ENCODE measurements around the gene CACNA1E.

The CACNA1E gene

GRCh38 chr1:181548497-181548896 is 65.2 kb downstream of the CACNA1E start:
- Mint-ChIP-seq H3K4me3 (no peak overlapping the region), H3K27ac (peak overlapping the region in 1 of 3 experiments; percentile 43), H3K36me3 (ENCODE audit: low read depth) (no peaks in the 10 kb centered on the region), H3K9me3 (no peaks in the 10 kb centered on the region), H3K27me3 (ENCODE audit: low read depth) (peaks cover 24% of the 10 kb centered on the region), H3K4me1 (peaks cover 55% of the 10 kb centered on the region)
- no peak for TF ChIP-seq CTCF (IDR thresholded peaks at IDR 0.05; ENCODE audit: unreplicated experiment in 3 of 3)

- Mint-ChIP-seq H3K4me3 (no peak overlapping the region), H3K27ac (peak overlapping the region in 1 of 3 experiments; percentile 45), H3K4me1 (peaks cover 40% of the 10 kb centered on the region), H3K27me3 (ENCODE audit: low read depth) (peaks cover 18% of the 10 kb centered on the region), H3K36me3 (ENCODE audit: low read depth) (no peaks in the 10 kb centered on the region), H3K9me3 (no peaks in the 10 kb centered on the region)
- no peak for TF ChIP-seq CTCF (IDR thresholded peaks at IDR 0.05; ENCODE audit: unreplicated experiment in 3 of 3)
These were observed 67.9 kb downstream of the CACNA1E start for GRCh38 chr1:181551249-181551648.

GRCh38 chr1:181551754-181552153 is 68.4 kb downstream of the CACNA1E start:
- H3K27ac Mint-ChIP-seq, result no peak overlapping the region
- peaks cover 35% of the 10 kb centered on the region for H3K4me1 Mint-ChIP-seq
- H3K36me3 Mint-ChIP-seq (ENCODE audit: low read depth), result no peaks in the 10 kb centered on the region
- no peaks in the 10 kb centered on the region for H3K9me3 Mint-ChIP-seq
- H3K4me3 Mint-ChIP-seq, result no peak overlapping the region
- H3K27me3 Mint-ChIP-seq (ENCODE audit: low read depth), result peaks cover 15% of the 10 kb centered on the region
- no peak for TF ChIP-seq CTCF (IDR thresholded peaks at IDR 0.05; ENCODE audit: unreplicated experiment in 3 of 3)

- no peaks in the 10 kb centered on the region for H3K9me3 Mint-ChIP-seq
- H3K36me3 Mint-ChIP-seq (ENCODE audit: low read depth), result no peaks in the 10 kb centered on the region
- no peak for TF ChIP-seq CTCF (IDR thresholded peaks at IDR 0.05; ENCODE audit: unreplicated experiment in 3 of 3)
- no peak overlapping the region for H3K4me3 Mint-ChIP-seq
- H3K27ac Mint-ChIP-seq, result no peak overlapping the region
- peaks cover 8% of the 10 kb centered on the region for H3K27me3 Mint-ChIP-seq (ENCODE audit: low read depth)
- peaks cover 18% of the 10 kb centered on the region for H3K4me1 Mint-ChIP-seq
These were observed 71.1 kb downstream of the CACNA1E start for GRCh38 chr1:181554465-181554864.

- TF ChIP-seq CTCF (IDR thresholded peaks at IDR 0.05; ENCODE audit: unreplicated experiment in 3 of 3), result no peak
These were observed 73.3 kb downstream of the CACNA1E start for GRCh38 chr1:181556631-181557030.

GRCh38 chr1:181557313-181557712 is 74.0 kb downstream of the CACNA1E start:
- Mint-ChIP-seq H3K27me3 (ENCODE audit: low read depth) (no peaks in the 10 kb centered on the region), H3K4me3 (no peak overlapping the region), H3K27ac (no peak overlapping the region), H3K36me3 (ENCODE audit: low read depth) (no peaks in the 10 kb centered on the region), H3K4me1 (no peaks in the 10 kb centered on the region), H3K9me3 (no peaks in the 10 kb centered on the region)
- no peak for TF ChIP-seq CTCF (IDR thresholded peaks at IDR 0.05; ENCODE audit: unreplicated experiment in 3 of 3)

More at GRCh38 chr1:181556631-181557030, 73.3 kb downstream of the CACNA1E start:
- Mint-ChIP-seq H3K4me1 (no peaks in the 10 kb centered on the region), H3K4me3 (no peak overlapping the region), H3K36me3 (ENCODE audit: low read depth) (no peaks in the 10 kb centered on the region), H3K27ac (no peak overlapping the region), H3K9me3 (no peaks in the 10 kb centered on the region), H3K27me3 (ENCODE audit: low read depth) (no peaks in the 10 kb centered on the region)

Measured in nephron (organoid).